Keratinocyte (primary cell): ENCODE measurements around the gene RNF215. TPM values are rescaled to one million over a fixed set of nuclear protein-coding genes. Genes with fewer than 3 reads are reported as not detected.
A peak's percentile ranks its signal among the peaks of the same experiment; 100 is the strongest.

Experiments used
- DNase-seq: peaks from one replicate; pipeline ENCODE4 v3.0.0-alpha.2; 2011; ENCODE audit warnings: low read depth, missing footprints, low spot score
- FAIRE-seq: peaks from 2 replicates; lab custom pipeline; 2011; peaks lifted over from hg19 to GRCh38; lab: Jason Lieb, UNC
- H2AFZ ChIP-seq: 2 replicates; pipeline ENCODE4 v1.6.0; 2012; ENCODE audit warnings: low read length, control low read depth, inconsistent platforms; ENCODE audit not compliant: control insufficient read depth
- H3K27ac ChIP-seq: 2 replicates; pipeline ENCODE4 v1.5.1; 2011; ENCODE audit warnings: low read length; ENCODE audit not compliant: control insufficient read depth, insufficient read depth
- H3K27me3 ChIP-seq: 3 replicates; pipeline ENCODE4 v1.6.0; 2011; ENCODE audit warnings: low read length; ENCODE audit not compliant: control insufficient read depth, insufficient read depth; ENCODE audit errors: extremely low read depth
- H3K36me3 ChIP-seq, 2 experiments: 2 replicates in 1 of 2; 3 replicates in 1 of 2; pipeline ENCODE4 v1.5.1; 2011; ENCODE audit warnings: low read length in 2 of 2, mild to moderate bottlenecking in 1 of 2; ENCODE audit not compliant: control insufficient read depth in 2 of 2, insufficient read depth in 2 of 2; ENCODE audit errors: extremely low read depth in 1 of 2
- H3K4me1 ChIP-seq: 3 replicates; pipeline ENCODE4 v1.5.1; 2011; ENCODE audit warnings: low read length; ENCODE audit not compliant: control insufficient read depth, insufficient read depth; ENCODE audit errors: extremely low read depth
- H3K4me2 ChIP-seq: 3 replicates; pipeline ENCODE4 v1.6.0; 2011; ENCODE audit warnings: low read depth, low read length; ENCODE audit not compliant: control insufficient read depth, insufficient read depth; ENCODE audit errors: extremely low read depth
- H3K4me3 ChIP-seq, 3 experiments: fragments of 200-600 bp in 1 of 3; sonication (generic) in 1 of 3; 2 replicates in 2 of 3; 3 replicates in 1 of 3; pipeline ENCODE4 v1.5.1; 2011 to 2016; ENCODE audit warnings: low read length in 3 of 3, mild to moderate bottlenecking in 3 of 3, control low read depth in 2 of 3, inconsistent platforms in 1 of 3, low read depth in 1 of 3, mixed read lengths in 1 of 3, mixed run types in 1 of 3, moderate library complexity in 1 of 3; ENCODE audit not compliant: control insufficient read depth in 2 of 3, insufficient read depth in 2 of 3; ENCODE audit errors: extremely low read depth in 1 of 3
- H3K79me2 ChIP-seq: 2 replicates; pipeline ENCODE4 v1.6.0; 2012; ENCODE audit warnings: low read length; ENCODE audit not compliant: control insufficient read depth, insufficient read depth
- H3K9ac ChIP-seq: 3 replicates; pipeline ENCODE4 v1.6.0; 2011; ENCODE audit warnings: low read length; ENCODE audit not compliant: control insufficient read depth, insufficient read depth; ENCODE audit errors: extremely low read depth
- H3K9me1 ChIP-seq: 3 replicates; pipeline ENCODE4 v1.6.0; 2011; ENCODE audit warnings: low read length; ENCODE audit not compliant: control insufficient read depth, insufficient read depth; ENCODE audit errors: extremely low read depth
- H3K9me3 ChIP-seq: 2 replicates; pipeline ENCODE4 v1.5.1; 2012; ENCODE audit warnings: low read depth, low read length; ENCODE audit not compliant: control insufficient read depth
- H4K20me1 ChIP-seq: 3 replicates; pipeline ENCODE4 v1.6.0; 2011; ENCODE audit warnings: low read length; ENCODE audit not compliant: control insufficient read depth, insufficient read depth; ENCODE audit errors: extremely low read depth
- EZH2 ChIP-seq: IDR thresholded peaks from one replicate; pipeline ENCODE4 v1.6.1; 2012; ENCODE audit warnings: inconsistent platforms, mild to moderate bottlenecking, low read length, moderate library complexity
- dilution Hi-C: fragments of 300-500 bp; cut with MboI; formaldehyde crosslinking; loops from one replicate; pipeline ENCODE4 v1.7.0; 2020; ENCODE audit warnings: low sequenced_read_pairs; ENCODE audit not compliant: extremely low pct_ligation_motif_present
- polyA plus RNA-seq, 5 experiments: library from polyadenylated mRNA; depleted of rRNA in 3 of 5; stranded (reverse) in 3 of 5; stranded (forward) in 1 of 5; unstranded in 1 of 5; fragments of >200 nt; gene quantifications; 1 replicate in 1 of 5; 2 replicates in 3 of 5; 3 replicates in 1 of 5; pipeline versions ENCODE4 v1.2.1 to v1.2.3, GENCODE V29; 2011 to 2012; ENCODE audit warnings: missing spikeins in 2 of 5, low read depth in 1 of 5, low replicate concordance in 1 of 5
- TF ChIP-seq, protein P1 (sequence below), 3 experiments: IDR thresholded peaks in 1 of 3; conservative IDR thresholded peaks in 1 of 3; optimal IDR thresholded peaks in 1 of 3; 2 replicates in 2 of 3; 3 replicates in 1 of 3; pipeline versions ENCODE3 to v1.5.1; 2011; ENCODE audit warnings: low read length in 3 of 3, mild to moderate bottlenecking in 3 of 3, moderate library complexity in 2 of 3, control low read depth in 1 of 3, inconsistent platforms in 1 of 3; ENCODE audit not compliant: insufficient read depth in 2 of 3; ENCODE audit errors: extremely low read depth in 1 of 3

The RNF215 gene
- polyA plus RNA-seq, 1 donor (not counting 4 experiments of a cell fraction or from before 2014, with no cell fraction given), result 8.3 TPM

DNA sequence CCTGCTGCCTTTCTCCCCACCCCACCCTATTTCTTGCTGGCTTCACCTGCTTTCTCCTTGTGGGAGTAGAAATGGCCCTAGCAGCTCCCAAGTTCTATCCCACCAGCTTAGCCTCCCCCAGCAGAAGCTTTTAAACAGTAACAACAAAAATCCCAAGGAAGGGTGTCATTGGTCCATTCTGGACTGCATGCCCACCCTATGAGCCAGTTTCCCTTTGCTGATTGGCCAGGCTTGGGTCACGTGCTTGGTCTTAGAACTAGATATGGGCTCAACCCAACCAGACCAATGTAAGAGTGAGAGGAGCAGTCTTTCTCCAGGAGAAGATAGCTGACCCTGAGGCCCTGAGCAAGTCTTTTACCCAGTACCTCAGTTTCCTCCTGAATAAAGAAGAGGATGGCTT, 40.7 kb upstream of the RNF215 start:
- TF ChIP-seq, protein P1, sequence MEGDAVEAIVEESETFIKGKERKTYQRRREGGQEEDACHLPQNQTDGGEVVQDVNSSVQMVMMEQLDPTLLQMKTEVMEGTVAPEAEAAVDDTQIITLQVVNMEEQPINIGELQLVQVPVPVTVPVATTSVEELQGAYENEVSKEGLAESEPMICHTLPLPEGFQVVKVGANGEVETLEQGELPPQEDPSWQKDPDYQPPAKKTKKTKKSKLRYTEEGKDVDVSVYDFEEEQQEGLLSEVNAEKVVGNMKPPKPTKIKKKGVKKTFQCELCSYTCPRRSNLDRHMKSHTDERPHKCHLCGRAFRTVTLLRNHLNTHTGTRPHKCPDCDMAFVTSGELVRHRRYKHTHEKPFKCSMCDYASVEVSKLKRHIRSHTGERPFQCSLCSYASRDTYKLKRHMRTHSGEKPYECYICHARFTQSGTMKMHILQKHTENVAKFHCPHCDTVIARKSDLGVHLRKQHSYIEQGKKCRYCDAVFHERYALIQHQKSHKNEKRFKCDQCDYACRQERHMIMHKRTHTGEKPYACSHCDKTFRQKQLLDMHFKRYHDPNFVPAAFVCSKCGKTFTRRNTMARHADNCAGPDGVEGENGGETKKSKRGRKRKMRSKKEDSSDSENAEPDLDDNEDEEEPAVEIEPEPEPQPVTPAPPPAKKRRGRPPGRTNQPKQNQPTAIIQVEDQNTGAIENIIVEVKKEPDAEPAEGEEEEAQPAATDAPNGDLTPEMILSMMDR (optimal IDR thresholded peaks at IDR 0.05 in 1 of 3, IDR thresholded peaks at IDR 0.05 in 1 of 3, conservative IDR thresholded peaks at IDR 0.05 in 1 of 3; ENCODE audit: extremely low read depth in 1 of 3, insufficient read depth in 2 of 3, low read length in 3 of 3), result no peak
- no peak for TF ChIP-seq EZH2

DNA sequence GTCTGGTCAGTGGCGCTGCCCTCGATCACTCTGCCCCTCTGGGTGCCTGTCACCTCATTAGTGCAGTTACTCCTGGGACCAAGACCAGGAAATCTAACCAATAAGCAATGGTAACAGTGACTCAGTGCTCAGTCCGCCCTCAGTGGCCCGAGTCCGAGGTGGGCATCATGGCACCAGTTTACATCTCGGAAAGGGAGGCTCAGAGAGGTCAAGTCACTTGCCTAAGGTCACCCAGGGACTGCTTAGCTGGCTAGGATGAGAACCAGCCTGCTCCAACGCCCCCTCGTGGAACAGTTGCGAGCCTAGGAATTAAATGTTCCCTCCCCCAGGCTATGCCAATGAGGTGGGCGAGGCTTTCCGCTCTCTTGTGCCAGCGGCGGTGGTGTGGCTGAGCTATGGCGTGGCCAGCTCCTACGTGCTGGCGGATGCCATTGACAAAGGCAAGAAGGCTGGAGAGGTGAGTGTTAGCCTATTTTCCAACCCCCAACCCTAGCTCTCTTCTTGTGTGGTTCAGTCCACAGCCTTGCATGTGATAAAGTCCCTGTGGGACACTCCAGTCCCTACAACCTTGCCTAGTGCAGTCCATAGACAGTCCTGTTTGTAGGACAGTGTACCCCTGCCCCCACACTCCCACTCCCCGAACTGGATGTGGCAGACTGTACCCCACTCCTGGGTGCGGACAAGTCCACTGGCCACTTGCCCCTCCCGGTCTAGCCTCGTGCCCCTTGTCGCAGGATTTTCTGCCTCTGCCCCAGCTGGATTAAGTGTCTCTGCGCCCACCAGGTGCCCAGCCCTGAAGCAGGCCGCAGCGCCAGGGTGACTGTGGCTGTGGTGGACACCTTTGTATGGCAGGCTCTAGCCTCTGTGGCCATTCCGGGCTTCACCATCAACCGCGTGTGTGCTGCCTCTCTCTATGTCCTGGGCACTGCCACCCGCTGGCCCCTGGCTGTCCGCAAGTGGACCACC, 39.5 kb upstream of the RNF215 start:
- Histone ChIP-seq H3K9me3 (no peaks in the 10 kb centered on the region), H3K4me3 (peak overlapping the region; percentile 43 to 80 (median 66)), H2AFZ (peak overlapping the region; percentile 47), H3K9ac (peak overlapping the region; percentile 83), H3K4me1 (peaks cover 46% of the 10 kb centered on the region), H3K36me3 (peaks cover 2 to 8% of the 10 kb centered on the region in 2 experiments), H4K20me1 (no peaks in the 10 kb centered on the region), H3K9me1 (no peaks in the 10 kb centered on the region), H3K79me2 (no peaks in the 10 kb centered on the region), H3K27ac (peak overlapping the region; percentile 95), H3K27me3 (no peaks in the 10 kb centered on the region), H3K4me2 (peak overlapping the region; percentile 88)
- TF ChIP-seq, protein P1 (optimal IDR thresholded peaks at IDR 0.05 in 1 of 3, IDR thresholded peaks at IDR 0.05 in 1 of 3, conservative IDR thresholded peaks at IDR 0.05 in 1 of 3; ENCODE audit: extremely low read depth in 1 of 3, insufficient read depth in 2 of 3, low read length in 3 of 3), result peak; percentile 79 to 92 (median 92)
- no peak for TF ChIP-seq EZH2
- peak; percentile 73 for DNase-seq
- dilution Hi-C loops, result no loop called here
- FAIRE-seq, result peak; percentile 96

More for the DNA sequence above, 40.7 kb upstream of the RNF215 start:
- H3K27me3 ChIP-seq, result no peaks in the 10 kb centered on the region
- H3K9me3 ChIP-seq, result no peaks in the 10 kb centered on the region
- FAIRE-seq, result no peak
- no peak overlapping the region for H3K9ac ChIP-seq
- H3K4me1 ChIP-seq, result peaks cover 34% of the 10 kb centered on the region
- no peaks in the 10 kb centered on the region for H4K20me1 ChIP-seq
- no peak overlapping the region for H3K27ac ChIP-seq
- no peak overlapping the region for H3K4me2 ChIP-seq
- no peak overlapping the region for H3K4me3 ChIP-seq
- no peaks in the 10 kb centered on the region for H3K9me1 ChIP-seq
- H3K79me2 ChIP-seq, result no peaks in the 10 kb centered on the region
- dilution Hi-C loops, result no loop called here
- no peak for DNase-seq
- peaks cover 0 to 3% of the 10 kb centered on the region in 2 experiments for H3K36me3 ChIP-seq
- no peak overlapping the region for H2AFZ ChIP-seq
